Stimulated activated CD8-positive, alpha-beta memory T cell treated with anti-CD3 and anti-CD28 coated beads, Interleukin-4, amount 100 ng/mL, for 4 hours (primary cell): ENCODE measurements around the gene SNAP47.

Experiments
- DNase-seq, 2 donors: peaks; one replicate each; pipeline ENCODE4 v3.0.0-alpha.2; 2020; ENCODE audit warnings: low read depth in 2 of 2, low spot score in 1 of 2

Gene SNAP47

GRCh38 chr1:227748496-227749182 lies 13.4 kb downstream of the SNAP47 start:
- no peak for DNase-seq

- DNase-seq = no peak
These were observed 14.0 kb downstream of the SNAP47 start for GRCh38 chr1:227749225-227749624.

GRCh38 chr1:227749916-227750710 lies 14.9 kb downstream of the SNAP47 start:
- DNase-seq = no peak

GRCh38 chr1:227753999-227754711 lies 18.9 kb downstream of the SNAP47 start:
- DNase-seq = no peak

GRCh38 chr1:227754958-227755357 lies 19.7 kb downstream of the SNAP47 start:
- DNase-seq = no peak

- no peak for DNase-seq
These were observed 21.1 kb downstream of the SNAP47 start for GRCh38 chr1:227756172-227756959.

- no peak for DNase-seq
These were observed 22.5 kb downstream of the SNAP47 start for GRCh38 chr1:227757781-227758180.

- DNase-seq = no peak
These were observed 23.1 kb downstream of the SNAP47 start for GRCh38 chr1:227758366-227758765.

GRCh38 chr1:227759341-227760300 lies 24.4 kb downstream of the SNAP47 start:
- no peak for DNase-seq

GRCh38 chr1:227760377-227760776 lies 25.1 kb downstream of the SNAP47 start:
- no peak for DNase-seq

- no peak for DNase-seq
These were observed 26.5 kb downstream of the SNAP47 start for GRCh38 chr1:227761621-227762230.

GRCh38 chr1:227762231-227762911 lies 27.1 kb downstream of the SNAP47 start:
- DNase-seq = peak; percentile 62 to 68

- no peak for DNase-seq
These were observed 28.2 kb downstream of the SNAP47 start for GRCh38 chr1:227763246-227764018.

- no peak for DNase-seq
These were observed 28.8 kb downstream of the SNAP47 start for GRCh38 chr1:227764019-227764391.

GRCh38 chr1:227765261-227766014 lies 30.2 kb downstream of the SNAP47 start:
- DNase-seq = no peak

GRCh38 chr1:227766015-227766634 lies 30.9 kb downstream of the SNAP47 start:
- DNase-seq = peak; percentile 28 to 69

GRCh38 chr1:227766653-227767277 lies 31.5 kb downstream of the SNAP47 start:
- no peak for DNase-seq
